SK-N-SH (cell line): ENCODE data around the gene FOCAD. TPM values are rescaled to one million over a fixed set of nuclear protein-coding genes. Genes with fewer than 3 reads are reported as not detected.

ENCODE experiments used
- CTCF ChIA-PET: fragments of 300-600, 350-600 bp; formaldehyde crosslinking; extraction: SDS; loops from one replicate; lab custom pipeline; 2021; lab: Yijun Ruan, JAX
- POLR2A ChIA-PET: fragments of 350-600 bp; sonication (Branson Sonifier 250); formaldehyde crosslinking; extraction: SDS; loops from one replicate; lab custom pipeline; 2020; ENCODE audit warnings: antibody characterized with exemption, inconsistent platforms; lab: Yijun Ruan, JAX
- DNase-seq: peaks from one replicate; pipeline ENCODE4 v3.0.0; 2012
- H2AFZ ChIP-seq: fragments of 200-600 bp; sonication (generic); 2 replicates; pipeline ENCODE4 v1.8.1; 2016; ENCODE audit warnings: antibody characterized with exemption, mild to moderate bottlenecking, low read depth
- H3F3A ChIP-seq: fragments of 200-600 bp; sonication (generic); replicated peaks from 2 replicates; pipeline ENCODE3; 2016; ENCODE audit warnings: antibody characterized with exemption, mild to moderate bottlenecking; ENCODE audit not compliant: insufficient read depth
- H3K27ac ChIP-seq, 2 experiments: fragments of 200-500 bp in 1 of 2; fragments of 200-600 bp in 1 of 2; sonication (Bioruptor generic) in 1 of 2; sonication (generic), shearing (Covaris generic) in 1 of 2; 2 replicates each; pipeline versions ENCODE4 v1.5.1 to v1.6.1; 2014 to 2016; ENCODE audit warnings: low read depth in 2 of 2, inconsistent platforms in 1 of 2, low read length in 1 of 2, mild to moderate bottlenecking in 1 of 2, mixed read lengths in 1 of 2
- H3K27me3 ChIP-seq: fragments of 200-600 bp; sonication (generic), shearing (Covaris generic); 2 replicates; pipeline ENCODE4 v1.6.1; 2016; ENCODE audit warnings: mixed run types; ENCODE audit not compliant: insufficient read depth
- H3K36me3 ChIP-seq, 2 experiments: fragments of 200-500 bp in 1 of 2; fragments of 200-600 bp in 1 of 2; sonication (Bioruptor generic) in 1 of 2; sonication (generic) in 1 of 2; replicated peaks in 1 of 2; 2 replicates each; pipeline versions ENCODE3 to v1.5.1; 2014 to 2016; ENCODE audit warnings: low read length in 1 of 2, mild to moderate bottlenecking in 1 of 2; ENCODE audit not compliant: insufficient read depth in 2 of 2, control insufficient read depth in 1 of 2
- H3K4me1 ChIP-seq, 2 experiments: fragments of 200-500 bp in 1 of 2; fragments of 200-600 bp in 1 of 2; sonication (Bioruptor generic) in 1 of 2; sonication (generic), shearing (Covaris generic) in 1 of 2; 2 replicates each; pipeline versions ENCODE4 v1.5.1 to v1.6.1; 2014 to 2016; ENCODE audit warnings: low read depth in 1 of 2, low read length in 1 of 2, mixed run types in 1 of 2; ENCODE audit not compliant: insufficient read depth in 2 of 2, control insufficient read depth in 1 of 2
- H3K4me2 ChIP-seq: fragments of 200-600 bp; sonication (generic), shearing (Covaris generic); 2 replicates; pipeline ENCODE4 v1.6.1; 2017; ENCODE audit warnings: mixed run types
- H3K4me3 ChIP-seq, 2 experiments: fragments of 200-500 bp in 1 of 2; fragments of 200-600 bp in 1 of 2; sonication (Bioruptor generic) in 1 of 2; sonication (generic), shearing (Covaris generic) in 1 of 2; 2 replicates each; pipeline versions ENCODE4 v1.5.1 to v1.8.1; 2014 to 2016; ENCODE audit warnings: low read depth in 2 of 2, inconsistent platforms in 1 of 2, low read length in 1 of 2, mild to moderate bottlenecking in 1 of 2, mixed read lengths in 1 of 2, moderate library complexity in 1 of 2
- H3K79me2 ChIP-seq: fragments of 200-600 bp; sonication (generic); 2 replicates; pipeline ENCODE4 v1.8.1; 2017; ENCODE audit warnings: mild to moderate bottlenecking; ENCODE audit not compliant: insufficient read depth
- H3K9ac ChIP-seq: fragments of 200-600 bp; sonication (generic); 2 replicates; pipeline ENCODE4 v1.6.1; 2017; ENCODE audit warnings: mixed run types
- H3K9me2 ChIP-seq: fragments of 200-600 bp; sonication (generic); 2 replicates; pipeline ENCODE4 v1.6.1; 2017; ENCODE audit warnings: mixed run types
- H3K9me3 ChIP-seq: fragments of 200-600 bp; sonication (generic); 2 replicates; pipeline ENCODE4 v1.6.1; 2017; ENCODE audit warnings: mixed run types, mild to moderate bottlenecking, moderate library complexity
- H4K20me1 ChIP-seq: fragments of 200-600 bp; sonication (generic); 2 replicates; pipeline ENCODE4 v1.6.1; 2017; ENCODE audit warnings: mild to moderate bottlenecking, mixed run types; ENCODE audit not compliant: insufficient read depth
- CHD2 ChIP-seq: fragments of 150-350 bp; IDR thresholded peaks from 2 replicates; pipeline ENCODE4 v1.6.1; 2018; ENCODE audit warnings: low read length; ENCODE audit not compliant: partially characterized antibody
- CTCF ChIP-seq: fragments of 200-600 bp; sonication (generic); IDR thresholded peaks from 2 replicates; pipeline ENCODE4 v1.6.1; 2017; ENCODE audit warnings: antibody characterized with exemption, mild to moderate bottlenecking, moderate library complexity
- ELF1 ChIP-seq: IDR thresholded peaks from 2 replicates; pipeline ENCODE4 v1.4.0; 2012
- EP300 ChIP-seq, 2 experiments: IDR thresholded peaks; 2 replicates each; pipeline versions ENCODE4 v1.4.0 to v1.6.1; 2012; ENCODE audit warnings: borderline replicate concordance in 1 of 2, low read depth in 1 of 2, low read length in 1 of 2
- FOXJ3 ChIP-seq: sonication (generic); formaldehyde crosslinking; IDR thresholded peaks from 2 replicates; pipeline ENCODE4 v1.5.1; 2020; ENCODE audit warnings: mild to moderate bottlenecking, missing genetic modification reagents
- FOXM1 ChIP-seq: IDR thresholded peaks from 2 replicates; pipeline ENCODE4 v1.4.0; 2012; ENCODE audit warnings: low read depth, mild to moderate bottlenecking
- GATA2 ChIP-seq: sonication (generic); formaldehyde crosslinking; IDR thresholded peaks from 2 replicates; pipeline ENCODE4 v1.5.0; 2020; ENCODE audit warnings: mild to moderate bottlenecking, missing genetic modification reagents
- JUND ChIP-seq: IDR thresholded peaks from 2 replicates; pipeline ENCODE4 v1.4.0; 2012
- MEF2A ChIP-seq: IDR thresholded peaks from 2 replicates; pipeline ENCODE4 v1.4.0; 2012; ENCODE audit warnings: low read depth, borderline replicate concordance
- MXI1 ChIP-seq: IDR thresholded peaks from 2 replicates; pipeline ENCODE4 v1.6.1; 2012; ENCODE audit warnings: mild to moderate bottlenecking, low read depth, low read length, improper control_type of control experiment
- POLR2AphosphoS5 ChIP-seq: IDR thresholded peaks from 2 replicates; pipeline ENCODE4 v1.6.1; 2012; ENCODE audit warnings: low read depth, low read length
- RAD21 ChIP-seq: IDR thresholded peaks from 2 replicates; pipeline ENCODE4 v1.6.1; 2012; ENCODE audit warnings: mild to moderate bottlenecking, low read length
- RXRA ChIP-seq: IDR thresholded peaks from 2 replicates; pipeline ENCODE4 v1.4.0; 2012; ENCODE audit warnings: low read depth, mild to moderate bottlenecking, borderline replicate concordance
- TAF1 ChIP-seq: IDR thresholded peaks from 2 replicates; pipeline ENCODE4 v1.6.1; 2012; ENCODE audit warnings: low read depth, mild to moderate bottlenecking, low read length, moderate library complexity, borderline replicate concordance
- TEAD4 ChIP-seq: IDR thresholded peaks from 2 replicates; pipeline ENCODE4 v1.4.0; 2012; ENCODE audit warnings: mild to moderate bottlenecking, borderline replicate concordance; ENCODE audit not compliant: insufficient read depth
- YY1 ChIP-seq: IDR thresholded peaks from 2 replicates; pipeline ENCODE4 v1.4.0; 2012; ENCODE audit warnings: low read depth, mild to moderate bottlenecking
- WGBS: methylation state at CpG from one replicate; pipeline ENCODE4 v1.1.6; 2017; ENCODE audit warnings: low lambda C conversion rate; 5-methylcytosine and 5-hydroxymethylcytosine counted together
- polyA plus RNA-seq, 3 experiments: library from polyadenylated mRNA; depleted of rRNA; stranded (reverse); fragments of >200 nt; gene quantifications; 2 replicates each; pipeline ENCODE4 v1.2.3, GENCODE V29; 2012
- TF ChIP-seq, protein P1 (sequence below): IDR thresholded peaks from 2 replicates; pipeline ENCODE4 v1.6.1; 2012; ENCODE audit warnings: mild to moderate bottlenecking, low read depth, low read length, moderate library complexity
- TF ChIP-seq, protein P2 (sequence below): fragments of 150-350 bp; IDR thresholded peaks from 2 replicates; pipeline ENCODE4 v1.6.1; 2017; ENCODE audit warnings: antibody characterized with exemption, low read length, low read depth, borderline replicate concordance

FOCAD gene
- polyA plus RNA-seq, 1 of the 3 experiments (the other 2 are of a cell fraction), result 15.8 TPM

- Histone ChIP-seq H4K20me1 (no peaks in the 10 kb centered on the region), H3K36me3 (peaks cover 12 to 14% of the 10 kb centered on the region in 2 experiments), H3K9me2 (no peaks in the 10 kb centered on the region), H3K9me3 (no peaks in the 10 kb centered on the region), H3F3A (no peaks in the 10 kb centered on the region), H3K4me3 (no peak overlapping the region), H3K79me2 (no peaks in the 10 kb centered on the region), H3K9ac (no peak overlapping the region), H3K27ac (no peak overlapping the region), H3K27me3 (no peaks in the 10 kb centered on the region), H3K4me1 (peaks cover 0 to 10% of the 10 kb centered on the region in 2 experiments; a peak in 3 of 4 replicates), H3K4me2 (no peak overlapping the region), H2AFZ (no peak overlapping the region)
- POLR2A ChIA-PET, result no interaction called here
- no peak for DNase-seq
- 76% methylated on average over 1 of the region's 1 CpG for WGBS
- no peak for TF ChIP-seq MEF2A
- TF ChIP-seq ELF1, result no peak
- no peak for TF ChIP-seq YY1
- TF ChIP-seq, all 33 proteins: peak for 0
- CTCF ChIA-PET, result interaction anchor here (1.2 kb wide), 1 partner anchor 30 kb away, joined by 3 read pairs; no protein-coding TSS in a partner anchor
Measured at GRCh38 chr9:20786807-20787206, 102.7 kb downstream of the FOCAD start.

DNA sequence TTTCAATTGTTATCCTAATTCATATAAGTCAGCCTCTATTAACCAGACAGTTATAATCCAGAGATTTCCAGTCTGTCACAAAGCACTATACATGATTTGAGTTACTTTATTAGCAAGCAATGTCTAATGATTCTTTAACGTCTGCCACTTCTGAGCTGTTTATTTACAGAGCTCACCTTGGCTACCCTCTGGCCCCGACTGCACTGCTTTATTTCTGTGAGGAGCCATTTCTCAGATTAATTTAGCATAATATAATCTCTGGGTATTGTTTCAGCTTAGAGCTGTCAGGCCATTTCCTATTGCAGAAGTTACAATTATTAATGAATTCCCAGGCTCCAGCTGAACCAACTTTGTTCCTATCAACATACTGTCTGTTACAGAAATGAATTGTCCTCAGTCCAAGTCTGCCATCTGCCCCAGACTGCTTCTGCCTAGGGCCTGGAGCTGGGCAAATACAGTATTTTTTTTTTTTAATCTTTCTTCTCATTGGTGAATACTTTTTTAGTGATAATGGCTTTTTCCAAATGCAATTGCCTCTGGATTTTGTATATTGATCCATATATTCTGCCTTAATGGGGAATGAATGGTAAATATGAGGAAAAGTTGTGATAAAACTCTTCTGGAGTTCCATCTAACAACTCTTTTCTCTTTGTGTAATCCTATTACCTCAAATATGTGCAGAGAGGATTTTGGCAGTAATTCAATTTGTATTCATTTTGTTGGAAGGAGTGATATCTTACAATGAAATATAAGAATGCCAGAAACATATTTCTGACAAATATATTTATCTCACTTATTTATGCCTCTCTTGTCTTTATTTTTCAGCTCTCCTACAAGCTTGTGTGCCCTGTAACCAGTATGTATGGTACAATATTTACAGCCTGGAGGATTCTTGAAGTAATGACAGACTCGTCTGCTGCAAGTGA lies 104.7 kb downstream of the FOCAD start:
- Histone ChIP-seq H3K4me2 (no peak overlapping the region), H2AFZ (no peak overlapping the region), H4K20me1 (no peaks in the 10 kb centered on the region), H3F3A (no peaks in the 10 kb centered on the region), H3K27me3 (no peaks in the 10 kb centered on the region), H3K27ac (peak overlapping the region in 1 of 2 experiments; percentile 13; a peak in 2 of 4 replicates), H3K36me3 (peaks cover 6 to 8% of the 10 kb centered on the region in 2 experiments), H3K9me3 (no peaks in the 10 kb centered on the region), H3K79me2 (no peaks in the 10 kb centered on the region), H3K9me2 (no peaks in the 10 kb centered on the region), H3K4me3 (no peak overlapping the region), H3K9ac (no peak overlapping the region), H3K4me1 (peaks cover 0 to 10% of the 10 kb centered on the region in 2 experiments; a peak in 2 of 4 replicates)
- POLR2A ChIA-PET, result no interaction called here
- DNase-seq, result peak; percentile 10
- WGBS, result 78% methylated on average over 3 of the region's 3 CpGs
- CTCF ChIA-PET, result interaction anchor here (0.7 to 1.2 kb wide), 5 partner anchors 10 to 164 kb away, joined by 3 to 5 read pairs (median 3); no protein-coding TSS in a partner anchor
- TF ChIP-seq TAF1 (no peak), RAD21 (no peak), EP300 (IDR thresholded peaks at IDR 0.05; ENCODE audit: borderline replicate concordance in 1 of 2, low read depth in 1 of 2, low read length in 1 of 2) (no peak), FOXJ3 (CRISPR knock-in tag) (no peak), ELF1 (no peak), TEAD4 (no peak), YY1 (no peak), MEF2A (no peak), GATA2 (no peak), RXRA (no peak), FOXM1 (no peak), CHD2 (no peak), POLR2AphosphoS5 (no peak), MXI1 (no peak), JUND (no peak), CTCF (no peak)
- TF ChIP-seq, protein P1, sequence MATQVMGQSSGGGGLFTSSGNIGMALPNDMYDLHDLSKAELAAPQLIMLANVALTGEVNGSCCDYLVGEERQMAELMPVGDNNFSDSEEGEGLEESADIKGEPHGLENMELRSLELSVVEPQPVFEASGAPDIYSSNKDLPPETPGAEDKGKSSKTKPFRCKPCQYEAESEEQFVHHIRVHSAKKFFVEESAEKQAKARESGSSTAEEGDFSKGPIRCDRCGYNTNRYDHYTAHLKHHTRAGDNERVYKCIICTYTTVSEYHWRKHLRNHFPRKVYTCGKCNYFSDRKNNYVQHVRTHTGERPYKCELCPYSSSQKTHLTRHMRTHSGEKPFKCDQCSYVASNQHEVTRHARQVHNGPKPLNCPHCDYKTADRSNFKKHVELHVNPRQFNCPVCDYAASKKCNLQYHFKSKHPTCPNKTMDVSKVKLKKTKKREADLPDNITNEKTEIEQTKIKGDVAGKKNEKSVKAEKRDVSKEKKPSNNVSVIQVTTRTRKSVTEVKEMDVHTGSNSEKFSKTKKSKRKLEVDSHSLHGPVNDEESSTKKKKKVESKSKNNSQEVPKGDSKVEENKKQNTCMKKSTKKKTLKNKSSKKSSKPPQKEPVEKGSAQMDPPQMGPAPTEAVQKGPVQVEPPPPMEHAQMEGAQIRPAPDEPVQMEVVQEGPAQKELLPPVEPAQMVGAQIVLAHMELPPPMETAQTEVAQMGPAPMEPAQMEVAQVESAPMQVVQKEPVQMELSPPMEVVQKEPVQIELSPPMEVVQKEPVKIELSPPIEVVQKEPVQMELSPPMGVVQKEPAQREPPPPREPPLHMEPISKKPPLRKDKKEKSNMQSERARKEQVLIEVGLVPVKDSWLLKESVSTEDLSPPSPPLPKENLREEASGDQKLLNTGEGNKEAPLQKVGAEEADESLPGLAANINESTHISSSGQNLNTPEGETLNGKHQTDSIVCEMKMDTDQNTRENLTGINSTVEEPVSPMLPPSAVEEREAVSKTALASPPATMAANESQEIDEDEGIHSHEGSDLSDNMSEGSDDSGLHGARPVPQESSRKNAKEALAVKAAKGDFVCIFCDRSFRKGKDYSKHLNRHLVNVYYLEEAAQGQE, result no peak
- TF ChIP-seq, protein P2, sequence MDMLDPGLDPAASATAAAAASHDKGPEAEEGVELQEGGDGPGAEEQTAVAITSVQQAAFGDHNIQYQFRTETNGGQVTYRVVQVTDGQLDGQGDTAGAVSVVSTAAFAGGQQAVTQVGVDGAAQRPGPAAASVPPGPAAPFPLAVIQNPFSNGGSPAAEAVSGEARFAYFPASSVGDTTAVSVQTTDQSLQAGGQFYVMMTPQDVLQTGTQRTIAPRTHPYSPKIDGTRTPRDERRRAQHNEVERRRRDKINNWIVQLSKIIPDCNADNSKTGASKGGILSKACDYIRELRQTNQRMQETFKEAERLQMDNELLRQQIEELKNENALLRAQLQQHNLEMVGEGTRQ, result no peak
